ENCODE results near the gene TNPO1.

Gene TNPO1

DNA sequence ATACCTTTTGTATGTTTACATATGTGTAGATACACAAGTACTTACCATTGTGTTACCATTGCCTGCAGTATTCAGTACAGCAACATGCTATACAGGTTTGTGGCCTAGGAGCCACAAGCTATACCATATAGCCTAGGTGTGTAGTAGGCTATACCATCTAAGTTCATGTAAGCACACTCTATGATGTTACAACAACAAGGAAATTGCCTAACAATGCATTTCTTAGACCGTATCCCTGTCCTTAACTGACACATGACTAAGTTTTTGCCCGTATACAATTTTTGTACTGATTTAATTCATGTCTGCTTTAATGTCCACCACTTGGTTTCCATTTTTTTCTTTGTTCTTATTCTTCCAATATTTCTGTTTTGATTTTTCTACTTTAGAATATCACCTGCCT, 18.5 kb downstream of the TNPO1 start:
- DNase-seq (ENCODE audit: low spot score) = no peak
- Histone ChIP-seq H3K9ac (ENCODE audit: low read depth, low read length, poor library complexity) (no peak overlapping the region), H3K4me2 (ENCODE audit: insufficient read depth, low read length, poor library complexity, severe bottlenecking) (no peak overlapping the region), H4K8ac (ENCODE audit: low read depth, low read length) (no peak overlapping the region), H2AK5ac (ENCODE audit: low read depth, low read length) (no peak overlapping the region), H3K4me1 (ENCODE audit: control insufficient read depth in 2 of 2, insufficient read depth in 1 of 2, low read depth in 1 of 2, low read length in 2 of 2) (no peaks in the 10 kb centered on the region), H2BK15ac (ENCODE audit: low read length) (no peak overlapping the region), H2BK120ac (ENCODE audit: low read depth, low read length) (no peak overlapping the region), H3K18ac (ENCODE audit: low read length) (no peak overlapping the region), H3K23ac (ENCODE audit: low read depth, low read length, poor library complexity) (no peak overlapping the region), H2BK12ac (ENCODE audit: low read length) (no peak overlapping the region), H3K36me3 (replicated peaks in 1 of 2; ENCODE audit: control insufficient read depth in 2 of 2, insufficient read depth in 2 of 2, low read length in 2 of 2) (peaks cover 0 to 19% of the 10 kb centered on the region in 2 donors), H4K91ac (ENCODE audit: low read depth, low read length, poor library complexity) (no peak overlapping the region), H3K9me3 (replicated peaks in 1 of 2; ENCODE audit: control insufficient read depth in 2 of 2, insufficient read depth in 1 of 2, low read depth in 1 of 2, low read length in 2 of 2) (peaks cover 0 to 2% of the 10 kb centered on the region in 2 donors), H3K27me3 (ENCODE audit: control insufficient read depth in 3 of 3, insufficient read depth in 3 of 3, low read depth in 1 of 3, low read length in 3 of 3) (no peaks in the 10 kb centered on the region), H3K14ac (ENCODE audit: low read length) (no peak overlapping the region), H3K4me3 (ENCODE audit: low read length in 2 of 2) (no peak overlapping the region), H3K27ac (replicated peaks; ENCODE audit: low read length) (no peak overlapping the region), H2BK5ac (ENCODE audit: low read length) (no peak overlapping the region), H3K79me1 (ENCODE audit: low read depth, low read length) (peaks cover 2% of the 10 kb centered on the region), H3K4ac (ENCODE audit: low read length) (no peak overlapping the region), H2AFZ (ENCODE audit: low read length) (no peak overlapping the region)
- no CpG with 5 or more reads among the region's 2 CpGs for WGBS, 2 donors (ENCODE audit: extremely low coverage in 2 of 2, insufficient read length in 2 of 2, insufficient replicate concordance in 1 of 2)

DNA sequence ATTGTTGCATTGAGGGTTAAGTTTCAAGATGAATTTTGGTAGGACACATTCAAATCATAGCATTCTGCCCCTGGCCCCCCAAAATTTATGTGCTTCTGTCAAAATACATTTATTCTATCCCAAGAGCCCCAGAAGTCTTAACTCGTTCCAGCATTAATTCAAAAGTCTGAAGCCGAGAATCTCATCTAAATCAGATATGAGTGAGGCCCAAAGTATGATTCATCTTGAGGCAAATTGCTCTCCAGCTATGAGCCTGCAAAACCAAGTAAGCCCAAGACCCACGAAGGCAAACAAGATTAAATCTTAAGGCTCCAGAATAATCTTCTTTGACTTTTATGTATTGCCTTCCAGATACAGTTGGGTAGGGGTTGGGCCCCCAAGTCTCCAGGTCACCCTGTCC, 19.2 kb downstream of the TNPO1 start:
- H3K4ac ChIP-seq (ENCODE audit: low read length) = no peak overlapping the region
- H3K27ac ChIP-seq (replicated peaks; ENCODE audit: low read length) = no peak overlapping the region
- no peaks in the 10 kb centered on the region for H3K27me3 ChIP-seq (ENCODE audit: control insufficient read depth in 3 of 3, insufficient read depth in 3 of 3, low read depth in 1 of 3, low read length in 3 of 3)
- H3K23ac ChIP-seq (ENCODE audit: low read depth, low read length, poor library complexity) = no peak overlapping the region
- no peak overlapping the region for H3K4me3 ChIP-seq (ENCODE audit: low read length in 2 of 2)
- no peak overlapping the region for H3K9ac ChIP-seq (ENCODE audit: low read depth, low read length, poor library complexity)
- H4K8ac ChIP-seq (ENCODE audit: low read depth, low read length) = no peak overlapping the region
- no peak overlapping the region for H2BK12ac ChIP-seq (ENCODE audit: low read length)
- no peak overlapping the region for H2AK5ac ChIP-seq (ENCODE audit: low read depth, low read length)
- peaks cover 0 to 2% of the 10 kb centered on the region in 2 donors for H3K9me3 ChIP-seq (replicated peaks in 1 of 2; ENCODE audit: control insufficient read depth in 2 of 2, insufficient read depth in 1 of 2, low read depth in 1 of 2, low read length in 2 of 2)
- no peaks in the 10 kb centered on the region for H3K4me1 ChIP-seq (ENCODE audit: control insufficient read depth in 2 of 2, insufficient read depth in 1 of 2, low read depth in 1 of 2, low read length in 2 of 2)
- no peak overlapping the region for H3K18ac ChIP-seq (ENCODE audit: low read length)
- H2BK5ac ChIP-seq (ENCODE audit: low read length) = no peak overlapping the region
- no peak overlapping the region for H3K14ac ChIP-seq (ENCODE audit: low read length)
- peaks cover 2% of the 10 kb centered on the region for H3K79me1 ChIP-seq (ENCODE audit: low read depth, low read length)
- no peak overlapping the region for H2BK15ac ChIP-seq (ENCODE audit: low read length)
- no CpG with 5 or more reads among the region's 3 CpGs for WGBS, 2 donors (ENCODE audit: extremely low coverage in 2 of 2, insufficient read length in 2 of 2, insufficient replicate concordance in 1 of 2)
- peaks cover 0 to 18% of the 10 kb centered on the region in 2 donors for H3K36me3 ChIP-seq (replicated peaks in 1 of 2; ENCODE audit: control insufficient read depth in 2 of 2, insufficient read depth in 2 of 2, low read length in 2 of 2)
- no peak for DNase-seq (ENCODE audit: low spot score)
- H2AFZ ChIP-seq (ENCODE audit: low read length) = no peak overlapping the region
- H4K91ac ChIP-seq (ENCODE audit: low read depth, low read length, poor library complexity) = no peak overlapping the region
- no peak overlapping the region for H2BK120ac ChIP-seq (ENCODE audit: low read depth, low read length)
- H3K4me2 ChIP-seq (ENCODE audit: insufficient read depth, low read length, poor library complexity, severe bottlenecking) = no peak overlapping the region

DNA sequence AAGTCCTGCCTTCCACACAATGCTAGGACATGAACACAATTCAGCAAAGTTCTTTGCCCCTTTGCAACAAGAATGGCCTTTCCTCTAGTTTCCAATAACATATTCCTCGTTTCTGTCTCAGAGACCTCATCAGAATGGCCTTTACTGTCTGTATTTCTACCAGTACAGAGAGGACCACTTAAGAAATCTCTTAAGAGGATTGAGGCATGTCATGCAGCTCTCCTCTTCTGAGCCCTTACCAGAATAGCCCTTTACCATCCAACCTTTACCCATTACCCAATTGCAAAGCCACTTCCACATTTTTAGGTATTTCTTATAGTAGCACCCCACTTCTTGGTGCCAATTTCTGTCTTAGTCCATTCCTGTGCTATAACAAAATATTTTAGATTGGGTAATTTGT, 20.3 kb downstream of the TNPO1 start:
- Histone ChIP-seq H3K23ac (ENCODE audit: low read depth, low read length, poor library complexity) (no peak overlapping the region), H3K9ac (ENCODE audit: low read depth, low read length, poor library complexity) (no peak overlapping the region), H2BK5ac (ENCODE audit: low read length) (no peak overlapping the region), H4K8ac (ENCODE audit: low read depth, low read length) (no peak overlapping the region), H2AFZ (ENCODE audit: low read length) (no peak overlapping the region), H3K27me3 (ENCODE audit: control insufficient read depth in 3 of 3, insufficient read depth in 3 of 3, low read depth in 1 of 3, low read length in 3 of 3) (no peaks in the 10 kb centered on the region), H2BK120ac (ENCODE audit: low read depth, low read length) (no peak overlapping the region), H2BK15ac (ENCODE audit: low read length) (no peak overlapping the region), H3K18ac (ENCODE audit: low read length) (no peak overlapping the region), H2AK5ac (ENCODE audit: low read depth, low read length) (no peak overlapping the region), H3K4ac (ENCODE audit: low read length) (no peak overlapping the region), H3K14ac (ENCODE audit: low read length) (no peak overlapping the region), H3K36me3 (replicated peaks in 1 of 2; ENCODE audit: control insufficient read depth in 2 of 2, insufficient read depth in 2 of 2, low read length in 2 of 2) (peaks cover 0 to 16% of the 10 kb centered on the region in 2 donors), H3K4me2 (ENCODE audit: insufficient read depth, low read length, poor library complexity, severe bottlenecking) (no peak overlapping the region), H2BK12ac (ENCODE audit: low read length) (no peak overlapping the region), H4K91ac (ENCODE audit: low read depth, low read length, poor library complexity) (no peak overlapping the region), H3K4me1 (ENCODE audit: control insufficient read depth in 2 of 2, insufficient read depth in 1 of 2, low read depth in 1 of 2, low read length in 2 of 2) (no peaks in the 10 kb centered on the region), H3K27ac (replicated peaks; ENCODE audit: low read length) (no peak overlapping the region), H3K4me3 (ENCODE audit: low read length in 2 of 2) (no peak overlapping the region), H3K9me3 (replicated peaks in 1 of 2; ENCODE audit: control insufficient read depth in 2 of 2, insufficient read depth in 1 of 2, low read depth in 1 of 2, low read length in 2 of 2) (peaks cover 0 to 2% of the 10 kb centered on the region in 2 donors), H3K79me1 (ENCODE audit: low read depth, low read length) (peaks cover 2% of the 10 kb centered on the region)
- WGBS, 2 donors (ENCODE audit: extremely low coverage in 2 of 2, insufficient read length in 2 of 2, insufficient replicate concordance in 1 of 2) = no CpG with 5 or more reads among the region's 1 CpG
- DNase-seq (ENCODE audit: low spot score) = no peak

DNA sequence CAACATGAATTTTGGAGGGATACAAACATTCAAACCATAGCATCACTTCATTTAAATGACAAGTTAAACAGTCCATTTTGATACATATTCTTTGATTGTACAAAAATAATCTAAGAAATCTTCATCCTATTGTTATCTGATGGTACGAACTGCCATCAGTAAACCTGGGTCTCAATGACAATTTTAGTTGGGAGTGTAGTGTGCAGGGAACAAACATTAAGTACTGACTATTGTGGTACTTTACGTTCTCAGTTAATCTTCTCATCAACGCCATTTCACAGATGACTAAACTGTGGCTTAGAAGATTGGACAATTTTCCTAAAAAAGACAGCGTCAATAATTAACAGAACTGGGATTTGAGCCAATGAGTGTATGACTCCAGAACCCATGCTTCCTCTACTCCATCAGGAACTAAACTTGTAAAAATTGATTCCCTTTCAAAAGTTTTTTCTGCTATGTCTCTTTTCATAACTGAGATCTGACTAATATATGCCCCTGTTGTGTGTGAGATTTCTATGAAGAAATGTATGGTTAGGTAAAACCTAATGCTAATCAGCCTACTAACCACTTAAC, 21.1 kb downstream of the TNPO1 start:
- no peak overlapping the region for H3K23ac ChIP-seq (ENCODE audit: low read depth, low read length, poor library complexity)
- peaks cover 0 to 2% of the 10 kb centered on the region in 2 donors for H3K9me3 ChIP-seq (replicated peaks in 1 of 2; ENCODE audit: control insufficient read depth in 2 of 2, insufficient read depth in 1 of 2, low read depth in 1 of 2, low read length in 2 of 2)
- H3K4me3 ChIP-seq (ENCODE audit: low read length in 2 of 2) = no peak overlapping the region
- H3K14ac ChIP-seq (ENCODE audit: low read length) = no peak overlapping the region
- no peaks in the 10 kb centered on the region for H3K4me1 ChIP-seq (ENCODE audit: control insufficient read depth in 2 of 2, insufficient read depth in 1 of 2, low read depth in 1 of 2, low read length in 2 of 2)
- H2BK15ac ChIP-seq (ENCODE audit: low read length) = no peak overlapping the region
- H4K8ac ChIP-seq (ENCODE audit: low read depth, low read length) = no peak overlapping the region
- no peak overlapping the region for H3K4me2 ChIP-seq (ENCODE audit: insufficient read depth, low read length, poor library complexity, severe bottlenecking)
- H4K91ac ChIP-seq (ENCODE audit: low read depth, low read length, poor library complexity) = no peak overlapping the region
- H2AFZ ChIP-seq (ENCODE audit: low read length) = no peak overlapping the region
- H2BK5ac ChIP-seq (ENCODE audit: low read length) = no peak overlapping the region
- no peak overlapping the region for H2AK5ac ChIP-seq (ENCODE audit: low read depth, low read length)
- H3K36me3 ChIP-seq (replicated peaks in 1 of 2; ENCODE audit: control insufficient read depth in 2 of 2, insufficient read depth in 2 of 2, low read length in 2 of 2) = peaks cover 0 to 16% of the 10 kb centered on the region in 2 donors
- DNase-seq (ENCODE audit: low spot score) = no peak
- H3K4ac ChIP-seq (ENCODE audit: low read length) = no peak overlapping the region
- no peak overlapping the region for H3K27ac ChIP-seq (replicated peaks; ENCODE audit: low read length)
- no peak overlapping the region for H3K18ac ChIP-seq (ENCODE audit: low read length)
- H3K79me1 ChIP-seq (ENCODE audit: low read depth, low read length) = peaks cover 2% of the 10 kb centered on the region
- no CpG with 5 or more reads among the region's 4 CpGs for WGBS, 2 donors (ENCODE audit: extremely low coverage in 2 of 2, insufficient read length in 2 of 2, insufficient replicate concordance in 1 of 2)
- H2BK120ac ChIP-seq (ENCODE audit: low read depth, low read length) = no peak overlapping the region
- no peak overlapping the region for H3K9ac ChIP-seq (ENCODE audit: low read depth, low read length, poor library complexity)
- H3K27me3 ChIP-seq (ENCODE audit: control insufficient read depth in 3 of 3, insufficient read depth in 3 of 3, low read depth in 1 of 3, low read length in 3 of 3) = no peaks in the 10 kb centered on the region
- no peak overlapping the region for H2BK12ac ChIP-seq (ENCODE audit: low read length)

All from neuronal stem cell (in vitro differentiated cells).